ENCODE data around the gene PSMB4.
A peak's percentile ranks its signal among the peaks of the same experiment; 100 is the strongest.

Gene PSMB4

GRCh38 chr1:151443846-151444782, 44.7 kb downstream of the PSMB4 start:
- H3K4me3 Mint-ChIP-seq: no peak overlapping the region
- DNase-seq (ENCODE audit: low spot score): peak; percentile 59
- H3K4me1 Mint-ChIP-seq (ENCODE audit: low read depth): peaks cover 38% of the 10 kb centered on the region
- H3K27me3 Mint-ChIP-seq (ENCODE audit: low read depth): no peaks in the 10 kb centered on the region
- peaks cover 13% of the 10 kb centered on the region for H3K36me3 Mint-ChIP-seq (ENCODE audit: low read depth)
- no peaks in the 10 kb centered on the region for H3K9me3 Mint-ChIP-seq
- peak overlapping the region; percentile 62 for H3K27ac Mint-ChIP-seq

GRCh38 chr1:151444783-151445177, 45.4 kb downstream of the PSMB4 start:
- no peaks in the 10 kb centered on the region for H3K27me3 Mint-ChIP-seq (ENCODE audit: low read depth)
- no peak overlapping the region for H3K4me3 Mint-ChIP-seq
- H3K27ac Mint-ChIP-seq: peak overlapping the region; percentile 26
- peaks cover 40% of the 10 kb centered on the region for H3K4me1 Mint-ChIP-seq (ENCODE audit: low read depth)
- no peaks in the 10 kb centered on the region for H3K9me3 Mint-ChIP-seq
- no peak for DNase-seq (ENCODE audit: low spot score)
- H3K36me3 Mint-ChIP-seq (ENCODE audit: low read depth): peaks cover 15% of the 10 kb centered on the region

- peaks cover 13% of the 10 kb centered on the region for H3K36me3 Mint-ChIP-seq (ENCODE audit: low read depth)
- DNase-seq (ENCODE audit: low spot score): no peak
- no peaks in the 10 kb centered on the region for H3K27me3 Mint-ChIP-seq (ENCODE audit: low read depth)
- H3K4me3 Mint-ChIP-seq: no peak overlapping the region
- no peak overlapping the region for H3K27ac Mint-ChIP-seq
- peaks cover 34% of the 10 kb centered on the region for H3K4me1 Mint-ChIP-seq (ENCODE audit: low read depth)
- no peaks in the 10 kb centered on the region for H3K9me3 Mint-ChIP-seq
These were observed 48.3 kb downstream of the PSMB4 start for GRCh38 chr1:151447696-151448095.
